K562 (cell line): ENCODE measurements around the gene ZNF652.
"Not testable (repeated sequence)": the region's sequence is repeated elsewhere in the genome, so short reads cannot be mapped to it uniquely, and the experiment has no call there.

ENCODE experiments used
- CEBPB ChIP-seq: fragments of 450-650 bp; IDR thresholded peaks from 2 replicates; pipeline ENCODE4 v1.6.1; 2016; ENCODE audit warnings: missing genetic modification characterization, missing compliant biosample characterization
- ERF ChIP-seq: fragments of 450-650 bp; formaldehyde crosslinking; IDR thresholded peaks from 2 replicates; pipeline ENCODE4 v1.4.0; 2020; ENCODE audit warnings: mild to moderate bottlenecking, mixed read lengths
- HOMEZ ChIP-seq: fragments of 250-450 bp; sonication (Bioruptor Pico); IDR thresholded peaks from 2 replicates; pipeline ENCODE4 v1.4.0; 2020; ENCODE audit warnings: mild to moderate bottlenecking, moderate library complexity
- MCM7 ChIP-seq, 2 experiments: fragments of 450-650 bp; IDR thresholded peaks; 2 replicates each; pipeline ENCODE4 v1.6.1; 2016 to 2018
- MYC ChIP-seq, 2 experiments: fragments of 250-450 bp in 1 of 2; sonication (Bioruptor Pico) in 1 of 2; IDR thresholded peaks; 2 replicates each; pipeline versions ENCODE4 v1.5.1 to v1.6.1; 2012 to 2021; ENCODE audit warnings: low read depth in 2 of 2, borderline replicate concordance in 1 of 2, improper control_type of control experiment in 1 of 2, low read length in 1 of 2, mild to moderate bottlenecking in 1 of 2, moderate library complexity in 1 of 2
- PHB2 ChIP-seq: fragments of 450-650 bp; IDR thresholded peaks from 2 replicates; pipeline ENCODE4 v1.6.1; 2017; ENCODE audit warnings: low read depth
- RAD21 ChIP-seq, 2 experiments: fragments of 250-450 bp in 1 of 2; fragments of 450-650 bp in 1 of 2; sonication (Bioruptor Pico) in 1 of 2; formaldehyde crosslinking in 1 of 2; IDR thresholded peaks in 1 of 2; conservative IDR thresholded peaks in 1 of 2; 2 replicates each; pipeline versions ENCODE4 v1.4.0 to v1.8.0; 2020 to 2022; ENCODE audit warnings: mild to moderate bottlenecking in 2 of 2, moderate library complexity in 1 of 2
- STAG1 ChIP-seq: sonication (generic); formaldehyde crosslinking; IDR thresholded peaks from 2 replicates; pipeline ENCODE4 v1.5.0; 2020; ENCODE audit warnings: missing genetic modification reagents, borderline replicate concordance

GRCh38 chr17:49365126-49365525 is 3.1 kb upstream of the ZNF652 start:
- not testable (repeated sequence) for TF ChIP-seq HOMEZ (CRISPR knock-in tag); PHB2; STAG1 (CRISPR knock-in tag); ERF (CRISPR knock-in tag); CEBPB (tag); RAD21 (CRISPR knock-in tag; conservative IDR thresholded peaks at IDR 0.05 in 1 of 2, IDR thresholded peaks at IDR 0.05 in 1 of 2); MCM7 (IDR thresholded peaks at IDR 0.05); MYC (IDR thresholded peaks at IDR 0.05; ENCODE audit: low read depth, low read length); MYC (CRISPR knock-in tag; IDR thresholded peaks at IDR 0.05; ENCODE audit: borderline replicate concordance, low read depth)
